ENCODE results near the gene MGAT5B.

DNA sequence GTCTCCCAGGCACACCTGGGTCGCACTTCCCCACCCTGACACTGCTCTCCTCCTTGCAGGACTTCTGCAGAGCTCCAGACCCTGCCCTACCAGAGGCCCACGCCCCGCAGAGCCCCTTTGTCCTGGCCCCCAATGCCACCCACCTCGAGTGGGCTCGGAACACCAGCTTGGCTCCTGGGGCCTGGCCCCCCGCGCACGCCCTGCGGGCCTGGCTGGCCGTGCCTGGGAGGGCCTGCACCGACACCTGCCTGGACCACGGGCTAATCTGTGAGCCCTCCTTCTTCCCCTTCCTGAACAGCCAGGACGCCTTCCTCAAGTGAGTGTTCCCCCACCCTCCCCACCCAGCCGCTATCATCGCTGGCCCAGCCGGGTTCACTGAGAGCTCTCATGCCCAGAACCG lies 79.6 kb downstream of the MGAT5B start:
- TF ChIP-seq, protein P1, sequence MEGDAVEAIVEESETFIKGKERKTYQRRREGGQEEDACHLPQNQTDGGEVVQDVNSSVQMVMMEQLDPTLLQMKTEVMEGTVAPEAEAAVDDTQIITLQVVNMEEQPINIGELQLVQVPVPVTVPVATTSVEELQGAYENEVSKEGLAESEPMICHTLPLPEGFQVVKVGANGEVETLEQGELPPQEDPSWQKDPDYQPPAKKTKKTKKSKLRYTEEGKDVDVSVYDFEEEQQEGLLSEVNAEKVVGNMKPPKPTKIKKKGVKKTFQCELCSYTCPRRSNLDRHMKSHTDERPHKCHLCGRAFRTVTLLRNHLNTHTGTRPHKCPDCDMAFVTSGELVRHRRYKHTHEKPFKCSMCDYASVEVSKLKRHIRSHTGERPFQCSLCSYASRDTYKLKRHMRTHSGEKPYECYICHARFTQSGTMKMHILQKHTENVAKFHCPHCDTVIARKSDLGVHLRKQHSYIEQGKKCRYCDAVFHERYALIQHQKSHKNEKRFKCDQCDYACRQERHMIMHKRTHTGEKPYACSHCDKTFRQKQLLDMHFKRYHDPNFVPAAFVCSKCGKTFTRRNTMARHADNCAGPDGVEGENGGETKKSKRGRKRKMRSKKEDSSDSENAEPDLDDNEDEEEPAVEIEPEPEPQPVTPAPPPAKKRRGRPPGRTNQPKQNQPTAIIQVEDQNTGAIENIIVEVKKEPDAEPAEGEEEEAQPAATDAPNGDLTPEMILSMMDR (IDR thresholded peaks at IDR 0.05): no peak
- no peak for TF ChIP-seq POLR2A (IDR thresholded peaks at IDR 0.05)

Measured in stomach (tissue), 4 donors.